ENCODE measurements around the gene FPGS. TPM values are rescaled to one million over a fixed set of nuclear protein-coding genes. Genes with fewer than 3 reads are reported as not detected.
"Not testable (repeated sequence)": the region's sequence is repeated elsewhere in the genome, so short reads cannot be mapped to it uniquely, and the experiment has no call there.

Gene FPGS
- total RNA-seq, 1 donor from 2014 or later: 75.2 TPM

DNA sequence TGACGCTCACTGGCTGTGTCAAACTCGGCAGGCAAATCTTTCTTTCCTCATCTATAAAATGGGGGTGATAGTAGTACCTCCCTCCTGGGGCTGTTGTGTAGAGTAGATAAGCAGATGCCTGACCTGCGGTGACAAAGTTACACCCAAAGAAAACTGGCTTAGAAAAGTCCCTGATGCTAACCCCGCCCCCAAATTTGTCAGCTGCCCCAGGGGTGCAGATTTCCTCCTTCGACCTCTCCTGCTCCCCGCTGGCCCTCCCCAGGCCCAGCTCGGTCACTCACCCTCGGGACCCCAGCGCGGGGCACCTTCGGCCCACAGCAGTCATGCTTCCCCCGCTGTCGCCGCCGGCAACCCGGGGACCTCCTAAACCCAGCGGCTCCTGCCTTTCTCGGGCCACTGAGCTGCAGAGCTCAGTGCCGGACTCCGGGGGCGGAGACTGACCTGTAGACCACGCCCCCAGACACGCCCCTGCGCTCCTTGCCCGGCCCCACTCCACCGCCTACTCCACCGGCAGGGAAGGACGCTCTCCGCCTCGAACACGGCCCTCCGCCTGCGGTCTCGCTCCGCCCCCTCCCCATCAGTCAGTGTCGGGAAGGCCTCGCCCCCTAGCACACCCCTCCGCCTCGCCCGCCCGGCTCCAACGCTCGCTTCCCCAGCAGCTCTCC is 31.6 kb upstream of the FPGS start:
- DNase-seq (ENCODE audit: low read depth): peak; percentile 90

DNA sequence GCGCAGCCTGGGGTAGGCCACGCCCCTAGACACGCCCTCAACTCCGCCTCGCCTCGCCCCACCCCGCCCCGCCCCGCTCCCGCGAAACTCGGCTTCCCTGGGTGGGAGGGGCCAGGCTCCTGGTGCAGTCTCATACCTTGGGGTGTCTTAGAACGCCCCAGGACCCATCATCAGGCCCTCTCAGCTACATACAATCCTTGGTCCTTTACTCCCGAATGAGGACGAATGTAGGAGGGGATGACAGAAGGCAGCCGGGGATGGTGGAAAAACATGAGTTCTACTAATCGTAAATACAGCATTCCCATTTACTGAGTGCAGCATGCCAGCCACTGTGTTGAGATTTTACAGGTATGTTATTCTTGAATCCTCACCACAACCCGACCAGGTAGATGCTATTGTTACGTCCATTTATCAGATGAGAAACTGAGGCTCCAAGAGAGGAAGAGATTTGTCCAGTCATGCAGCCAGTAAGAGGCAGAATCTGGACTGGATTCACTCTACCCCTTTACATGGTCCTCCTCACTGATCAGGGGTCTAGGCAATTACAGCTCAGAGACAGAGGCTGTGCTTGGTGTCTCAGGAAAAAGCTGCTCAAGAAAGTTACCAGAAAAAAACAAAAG is 31.0 kb upstream of the FPGS start:
- peak; percentile 8 for DNase-seq (ENCODE audit: low read depth)

DNA sequence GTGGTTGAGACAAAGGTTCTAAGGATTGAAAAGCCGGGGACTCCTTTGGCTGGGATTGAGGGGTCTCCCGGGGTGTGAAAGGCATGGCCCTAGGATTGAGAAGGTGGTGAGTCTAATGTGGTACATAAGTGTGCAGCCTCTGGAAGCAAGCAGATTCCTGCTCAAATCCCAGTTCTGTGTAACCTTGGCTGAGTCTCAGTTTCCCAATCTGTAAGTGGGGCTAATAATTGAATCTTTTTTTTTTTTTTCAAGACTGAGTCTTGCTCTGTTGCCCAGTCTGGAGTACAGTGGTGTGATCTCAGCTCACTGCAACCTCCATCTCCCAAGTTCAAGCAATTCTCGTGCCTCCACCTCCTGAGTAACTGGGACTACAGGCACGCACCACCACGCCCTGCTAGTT is 30.1 kb upstream of the FPGS start:
- DNase-seq (ENCODE audit: low read depth): no peak

DNA sequence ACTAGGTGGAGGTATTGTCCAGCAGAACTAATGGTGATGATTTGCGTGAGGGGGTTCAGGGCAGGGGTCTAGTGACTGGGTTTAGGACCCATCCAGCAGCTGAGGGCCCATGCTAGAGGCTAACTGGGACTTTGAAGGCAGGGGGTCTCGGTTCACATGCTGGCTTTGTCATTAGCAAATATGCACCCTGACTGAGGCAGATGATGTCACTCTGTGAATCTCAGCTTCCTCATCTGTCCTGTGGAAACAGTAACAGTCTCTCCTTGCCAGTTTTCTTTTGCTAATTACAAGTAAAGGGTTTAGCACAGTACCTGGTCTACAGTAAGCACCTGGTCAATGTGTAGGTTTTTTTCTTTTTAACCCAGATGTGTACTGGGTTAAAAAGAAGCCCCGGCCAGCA is 29.4 kb upstream of the FPGS start:
- no peak for DNase-seq (ENCODE audit: low read depth)

DNA sequence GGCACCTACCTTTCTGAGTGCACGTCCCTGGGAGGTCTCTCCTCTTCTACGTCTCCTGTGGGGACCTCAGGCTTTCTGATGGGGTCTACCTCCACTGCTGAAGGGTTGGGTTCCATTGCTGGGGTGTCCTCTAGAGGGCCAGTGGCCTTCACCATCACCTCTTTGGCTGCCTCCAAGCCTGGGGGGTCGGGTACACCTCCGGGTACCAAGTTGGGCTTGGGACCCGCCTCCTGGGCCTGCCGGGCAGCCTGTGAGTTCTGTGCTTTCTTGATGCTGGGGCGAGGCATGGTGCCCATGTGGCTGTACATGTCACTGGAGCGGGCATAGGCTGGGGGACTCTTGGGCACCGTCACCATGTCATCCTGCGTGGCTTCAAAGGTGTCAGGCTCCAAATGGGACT is 28.7 kb upstream of the FPGS start:
- no peak for DNase-seq (ENCODE audit: low read depth)

DNA sequence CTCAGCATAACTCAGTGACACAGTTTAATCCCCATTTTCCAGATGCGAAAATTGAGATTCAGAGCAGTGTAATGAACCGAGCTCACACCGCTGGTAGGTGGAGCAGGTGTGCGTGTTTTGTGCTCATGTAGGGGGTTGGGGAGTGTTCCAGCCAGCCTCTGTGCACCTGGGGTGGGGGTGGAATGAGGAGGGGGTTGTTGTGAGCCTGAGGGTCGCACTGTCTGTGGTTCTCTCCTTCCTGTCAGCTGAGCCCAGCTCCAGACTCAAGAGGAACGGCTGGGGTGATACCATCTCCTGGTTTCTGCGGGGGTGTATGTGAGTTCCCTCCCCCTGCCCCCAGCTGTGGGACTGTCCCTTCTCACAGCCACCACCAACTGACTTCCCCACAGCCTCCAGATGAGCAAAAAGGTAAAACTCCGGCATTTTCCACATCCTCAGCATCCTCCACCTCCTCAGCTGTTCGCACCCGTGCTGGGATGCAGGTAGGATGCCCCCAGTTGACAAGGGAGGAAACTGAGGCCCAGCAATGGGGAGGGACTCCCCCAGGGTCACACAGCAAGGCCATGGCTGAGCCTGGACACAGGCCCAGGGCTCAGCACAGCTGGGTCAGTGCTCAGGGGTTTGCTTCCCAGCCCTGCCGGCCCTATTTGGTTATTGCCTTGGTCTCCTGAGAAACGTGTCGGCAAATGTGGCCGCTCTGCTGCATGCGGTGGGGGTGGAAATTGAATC is 26.3 kb upstream of the FPGS start:
- DNase-seq (ENCODE audit: low read depth): no peak

DNA sequence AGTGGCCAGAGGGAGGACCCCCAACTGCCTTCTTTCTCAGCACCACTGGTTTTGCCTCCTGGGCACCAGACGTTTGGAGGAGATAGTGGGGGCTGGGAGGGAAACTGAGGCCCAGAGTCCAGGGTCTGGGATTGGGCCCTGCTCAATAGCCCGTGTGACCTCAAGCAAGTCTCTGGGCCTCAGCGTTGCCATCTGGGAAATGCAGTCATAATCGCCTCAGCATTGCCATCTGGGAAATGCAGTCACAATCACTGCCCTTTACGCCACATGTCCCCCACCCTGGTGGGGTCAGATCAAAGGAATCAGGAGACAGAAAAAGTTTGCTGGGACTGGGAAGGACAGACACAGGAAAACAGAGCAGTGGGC is 25.8 kb upstream of the FPGS start:
- no peak for DNase-seq (ENCODE audit: low read depth)

DNA sequence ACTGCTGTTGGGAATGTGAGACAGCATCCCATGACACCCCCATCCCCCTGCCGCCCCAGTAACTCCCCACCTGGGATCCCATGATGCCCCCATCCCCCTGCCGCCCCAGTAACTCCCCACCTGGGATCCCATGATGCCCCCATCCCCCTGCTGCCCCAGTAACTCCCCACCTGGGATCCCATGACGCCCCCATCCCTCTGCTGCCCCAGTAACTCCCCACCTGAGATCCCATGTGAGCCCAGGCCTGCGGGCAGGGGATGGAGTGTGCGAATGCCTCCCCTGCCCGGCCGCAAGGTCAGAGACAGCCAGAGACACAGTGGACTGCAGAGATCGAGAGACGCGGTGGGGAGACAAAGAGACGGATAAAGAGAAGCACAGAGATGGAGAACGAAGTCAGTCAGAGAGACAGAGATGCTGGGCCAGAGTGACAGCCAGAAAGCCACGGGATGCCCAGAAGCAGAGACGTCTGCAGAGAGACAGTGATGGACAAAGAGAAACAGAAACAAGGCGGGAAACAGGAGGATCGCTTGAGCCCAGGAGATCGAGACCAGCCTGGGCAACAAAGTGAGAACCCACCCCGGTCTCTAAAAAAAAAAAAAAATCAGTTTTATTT is 25.2 kb upstream of the FPGS start:
- no peak for DNase-seq (ENCODE audit: low read depth)

DNA sequence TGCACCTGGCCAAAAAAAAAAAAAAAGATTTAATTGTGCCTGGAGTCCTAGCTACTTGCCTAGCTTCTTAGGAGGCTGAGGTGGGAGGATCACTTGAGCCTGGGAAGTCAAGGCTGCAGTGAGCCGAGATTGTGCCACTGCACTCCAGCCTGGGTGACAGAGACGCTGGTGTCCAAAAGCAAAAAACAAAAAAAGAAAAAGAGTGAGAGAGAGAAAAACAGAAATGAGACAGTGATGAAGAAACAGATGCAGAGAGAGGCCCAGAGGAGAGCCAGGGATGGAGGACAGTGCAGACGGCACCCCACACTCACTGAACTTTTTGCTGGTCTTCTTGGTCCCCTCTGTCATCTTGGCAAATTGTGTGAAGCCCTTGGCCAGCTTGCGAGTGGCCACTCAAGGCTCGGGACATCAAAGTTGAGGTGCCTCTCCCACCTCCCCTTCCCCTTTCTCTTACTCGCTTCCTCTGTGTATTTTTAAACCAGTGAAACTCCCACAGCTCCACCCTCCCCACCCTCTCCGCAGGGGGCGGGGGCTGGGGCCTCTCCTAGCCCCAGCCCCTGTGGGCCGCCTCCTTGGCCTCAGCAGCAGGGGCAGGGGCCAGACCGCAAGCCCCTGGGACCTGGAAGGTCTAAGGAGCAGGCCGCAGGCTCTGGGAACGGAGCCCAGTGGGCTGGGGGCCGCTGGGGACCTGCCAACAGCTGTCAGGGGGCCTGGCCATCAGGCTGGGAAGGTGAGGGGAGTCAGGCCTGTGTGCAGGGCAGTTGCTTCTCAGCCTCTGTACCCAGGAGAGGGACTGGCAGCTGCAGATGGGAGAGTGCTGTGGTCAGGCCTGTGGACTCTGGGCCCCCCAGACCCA is 24.2 kb upstream of the FPGS start, which contains the start of gene SH2D3C:
Gene SH2D3C, minus strand, starts transcription at position 387 of the 856 bp plus-strand sequence. Its CDS starts 39 bp downstream, at position 348.
- no peak for DNase-seq (ENCODE audit: low read depth)

DNA sequence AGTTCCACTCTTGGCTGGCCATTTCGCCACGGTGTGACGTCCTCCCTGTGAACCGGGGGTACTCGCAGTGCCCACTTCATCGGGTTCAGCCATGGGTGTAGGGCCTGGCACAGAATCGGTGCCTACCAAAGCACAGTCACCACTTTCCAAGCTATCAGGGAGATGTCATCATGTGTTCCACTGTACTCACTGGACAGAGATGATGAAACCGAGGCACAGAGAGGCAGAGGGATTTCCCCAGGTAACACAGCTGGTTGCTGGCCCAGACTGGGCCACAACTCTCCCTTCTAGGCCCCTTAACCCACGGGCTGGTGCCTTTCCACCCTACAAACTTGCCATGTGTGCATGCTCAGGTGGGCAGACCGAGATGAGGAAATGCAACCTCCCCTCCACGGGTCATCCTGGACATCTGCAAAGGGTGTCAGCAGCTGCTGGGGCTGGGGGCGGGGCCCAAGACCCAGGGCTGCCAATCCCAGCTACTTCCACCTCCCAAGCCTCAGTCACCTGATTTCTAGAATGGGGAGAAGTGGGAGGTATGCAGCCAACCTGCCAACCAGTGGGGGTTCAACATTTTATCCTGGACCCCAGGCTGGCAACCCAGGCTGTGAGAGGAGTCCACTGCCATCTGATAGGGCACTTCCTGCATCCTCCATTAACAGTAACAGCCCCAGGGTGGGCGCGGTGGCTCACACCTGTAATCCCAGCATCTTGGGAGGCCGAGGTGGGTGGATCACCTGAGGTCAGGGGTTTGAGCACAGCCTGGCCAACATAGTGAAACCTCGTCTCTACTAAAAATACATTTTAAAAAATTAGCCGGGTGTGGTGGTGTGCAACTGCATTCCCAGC is 23.3 kb upstream of the FPGS start:
- DNase-seq (ENCODE audit: low read depth): no peak

DNA sequence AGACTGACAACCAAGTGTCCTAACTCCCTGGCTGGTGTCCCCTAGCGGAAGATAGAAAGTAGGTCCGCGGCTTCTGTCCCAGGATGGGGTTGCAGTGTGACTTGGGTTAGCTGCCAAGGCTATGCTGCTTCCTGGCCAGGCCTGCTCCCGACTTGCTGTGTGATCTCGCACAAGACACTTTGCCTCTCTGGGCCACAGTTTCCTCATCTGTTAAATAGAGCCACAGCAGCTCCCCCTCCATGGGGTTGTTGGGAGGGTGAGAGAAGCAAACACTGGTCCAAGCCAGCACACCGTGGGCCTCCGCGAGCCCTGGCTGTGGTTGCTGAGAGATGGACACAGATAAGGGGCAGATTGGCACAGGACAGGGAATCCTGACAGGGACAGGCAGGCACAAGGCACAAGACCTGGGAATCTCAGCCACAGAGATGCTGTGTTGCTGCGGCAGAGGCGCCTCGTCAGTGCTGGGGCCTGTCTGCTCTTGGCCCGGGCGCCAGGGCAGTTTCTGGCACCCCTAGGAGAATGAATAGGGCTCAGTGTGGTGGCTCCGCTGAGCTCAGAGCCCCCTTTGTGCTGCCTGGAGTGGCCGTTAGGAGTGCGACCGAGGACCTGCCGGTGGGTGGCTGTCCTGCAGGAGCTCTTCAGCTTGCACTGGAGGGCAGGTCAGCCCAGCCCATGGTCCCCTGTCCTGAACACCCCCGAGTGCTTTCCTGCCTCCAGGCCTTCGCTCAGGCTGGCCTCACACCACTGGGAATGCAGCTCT is 22.4 kb upstream of the FPGS start:
- no peak for DNase-seq (ENCODE audit: low read depth)

DNA sequence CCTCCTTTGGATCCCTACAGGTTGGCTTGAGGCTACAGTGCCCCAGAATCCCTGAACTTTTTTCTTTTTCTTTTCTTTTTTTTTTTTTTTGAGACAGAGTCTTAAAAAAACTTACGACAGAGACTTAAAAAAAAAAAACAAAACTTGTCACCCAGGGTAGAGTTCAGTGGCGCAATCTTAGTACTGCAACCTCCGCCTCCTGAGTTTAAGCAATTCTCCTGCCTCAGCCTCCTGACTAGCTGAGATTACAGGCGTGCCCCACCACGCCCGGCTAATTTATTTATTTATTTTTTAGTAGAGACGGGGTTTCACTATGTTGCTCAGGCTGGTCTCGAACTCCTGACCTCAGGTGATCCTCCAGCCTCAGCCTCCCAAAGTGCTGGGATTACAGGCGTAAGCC is 21.8 kb upstream of the FPGS start:
- not testable (repeated sequence) for DNase-seq (ENCODE audit: low read depth)

DNA sequence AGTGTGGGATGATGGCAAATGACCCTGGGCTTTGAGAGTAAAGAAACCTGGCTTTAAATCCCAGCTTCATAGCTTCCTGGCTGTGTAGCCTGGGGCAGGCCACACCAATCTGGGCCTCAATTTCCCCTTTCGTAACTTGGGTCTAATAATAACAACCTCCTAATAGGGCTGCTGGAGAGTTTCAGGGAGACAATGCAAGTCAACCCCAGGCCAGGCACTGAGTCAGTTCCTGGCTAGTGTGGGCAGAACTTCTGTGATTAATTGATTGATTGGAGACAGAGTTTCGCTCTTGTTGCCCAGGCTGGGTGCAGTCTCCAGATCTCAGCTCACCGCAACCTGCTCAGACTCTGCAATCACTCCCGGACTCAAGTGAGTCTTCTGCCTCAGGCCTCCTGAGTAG is 20.9 kb upstream of the FPGS start:
- DNase-seq (ENCODE audit: low read depth): no peak

DNA sequence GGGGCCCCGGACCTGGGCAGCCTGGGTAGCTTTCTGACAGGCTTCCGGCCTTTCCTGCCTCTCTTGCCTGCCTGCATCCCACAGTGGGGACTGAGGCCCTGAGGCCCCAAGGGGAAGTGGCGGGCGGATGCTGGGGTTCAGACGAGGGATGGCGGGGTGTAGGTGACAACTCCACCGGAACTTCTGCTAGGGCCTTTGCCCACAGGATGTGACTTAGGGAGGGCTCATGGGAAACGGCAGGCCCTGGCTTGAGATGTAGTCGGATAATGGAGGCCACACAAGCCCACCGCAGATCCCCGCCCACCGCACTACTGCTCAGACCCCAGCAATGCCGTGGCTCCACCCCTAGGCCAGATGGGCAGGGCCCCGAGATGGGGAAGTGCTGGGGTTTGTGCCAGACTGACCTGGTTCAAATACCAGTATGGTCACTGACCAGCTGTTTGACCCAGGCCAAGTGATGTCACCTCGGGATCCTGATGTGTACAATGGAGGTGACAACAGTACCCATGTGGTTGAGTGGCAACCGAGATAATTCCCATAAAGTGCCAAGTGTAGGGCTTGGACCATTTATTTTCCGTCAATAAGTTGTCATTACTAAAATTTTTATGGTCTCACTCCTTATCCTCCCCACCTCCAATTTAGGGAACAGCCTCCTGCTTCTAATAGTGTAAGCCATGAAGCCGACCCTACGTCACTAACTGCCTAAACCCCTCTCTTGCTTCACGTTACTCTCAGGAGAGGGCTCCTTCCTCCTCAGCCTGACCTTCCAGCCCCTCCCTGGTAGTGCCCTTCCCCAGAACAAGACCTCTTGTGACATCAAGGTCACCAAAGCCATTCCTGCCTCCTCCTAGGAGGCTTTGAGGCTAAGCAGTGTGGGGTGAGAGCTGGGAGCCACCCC is 19.3 kb upstream of the FPGS start:
- no peak for DNase-seq (ENCODE audit: low read depth)

DNA sequence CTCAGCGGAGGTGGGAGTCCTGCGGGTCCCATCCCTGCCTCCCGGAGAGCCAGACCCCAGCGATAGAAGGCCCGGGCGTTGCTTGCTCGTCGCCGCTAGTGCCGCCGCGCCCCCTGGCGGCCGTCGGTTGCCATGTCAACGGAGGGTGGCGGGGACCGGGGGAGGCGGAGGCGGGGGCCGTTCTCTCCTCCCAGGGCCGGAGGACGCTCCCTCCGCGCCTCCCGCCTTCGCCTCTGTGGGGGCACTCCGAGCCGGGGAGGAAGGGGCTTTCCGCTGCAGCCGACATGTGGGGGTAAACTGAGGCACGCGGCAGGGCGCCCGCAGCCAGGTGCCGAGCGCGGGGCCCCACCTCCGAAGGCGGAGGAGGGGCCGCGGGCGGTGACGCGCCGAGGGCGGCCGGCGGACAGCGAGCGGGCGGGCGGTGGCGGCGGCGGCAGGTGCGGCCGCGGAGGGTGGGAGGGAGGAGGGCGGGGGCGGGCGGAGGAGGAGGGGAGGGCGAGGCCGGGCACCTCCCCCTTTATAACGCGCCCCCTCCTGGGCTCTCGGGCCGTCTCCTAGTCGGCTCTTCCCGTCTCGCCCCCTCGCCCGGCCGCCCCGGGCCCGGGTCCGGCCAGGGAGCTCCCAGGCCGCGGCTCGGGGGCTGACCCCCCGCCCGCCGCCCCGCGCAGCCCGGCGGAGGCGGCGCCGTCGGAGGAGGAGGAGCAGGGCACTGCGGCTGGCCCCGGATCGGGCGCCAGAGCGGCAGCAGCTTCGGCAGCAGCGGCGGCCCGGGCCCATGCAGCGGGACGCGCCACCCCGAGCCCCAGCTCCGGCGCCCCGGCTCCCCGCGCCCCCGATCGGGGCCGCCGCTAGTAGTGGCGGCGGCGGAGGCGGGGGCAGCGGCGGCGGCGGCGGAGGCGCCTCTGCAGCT is 17.4 kb upstream of the FPGS start:
- peak; percentile 33 for DNase-seq (ENCODE audit: low read depth)

DNA sequence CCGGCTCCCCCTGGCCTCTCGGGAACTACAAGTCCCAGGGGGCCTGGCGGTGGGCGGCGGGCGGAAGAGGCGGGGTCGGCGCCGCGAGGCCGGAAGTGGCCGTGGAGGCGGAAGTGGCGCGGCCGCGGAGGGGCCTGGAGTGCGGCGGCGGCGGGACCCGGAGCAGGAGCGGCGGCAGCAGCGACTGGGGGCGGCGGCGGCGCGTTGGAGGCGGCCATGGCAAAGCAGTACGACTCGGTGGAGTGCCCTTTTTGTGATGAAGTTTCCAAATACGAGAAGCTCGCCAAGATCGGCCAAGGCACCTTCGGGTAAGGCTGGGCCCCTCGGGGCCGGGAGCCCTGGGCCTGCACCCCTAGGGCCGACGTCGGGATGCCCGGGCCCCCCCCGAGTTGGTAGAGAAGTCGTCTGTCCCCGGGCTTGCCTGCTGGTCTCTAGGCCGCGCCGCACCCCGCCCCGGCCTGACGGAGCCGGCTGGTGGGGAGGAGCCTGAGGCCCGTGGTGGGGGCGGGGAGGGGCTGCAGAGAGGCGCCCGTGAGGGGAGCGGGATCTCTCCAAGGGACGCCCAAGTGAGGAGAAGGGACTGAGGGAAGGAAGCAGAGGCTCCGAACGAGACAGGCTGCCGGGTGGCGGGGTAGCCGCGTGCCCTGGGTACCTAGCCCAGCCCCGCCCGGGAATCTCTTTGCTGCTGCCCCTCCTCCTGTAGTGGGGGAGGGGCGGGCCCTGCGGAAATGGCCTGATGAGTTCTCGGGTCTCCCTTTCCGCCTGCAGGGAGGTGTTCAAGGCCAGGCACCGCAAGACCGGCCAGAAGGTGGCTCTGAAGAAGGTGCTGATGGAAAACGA is 16.5 kb upstream of the FPGS start, which contains the start of gene CDK9:
Gene CDK9, plus strand, starts transcription at position 102 of the 840 bp plus-strand sequence. Its CDS starts 115 bp downstream, at position 217.
- DNase-seq (ENCODE audit: low read depth): peak; percentile 49

DNA sequence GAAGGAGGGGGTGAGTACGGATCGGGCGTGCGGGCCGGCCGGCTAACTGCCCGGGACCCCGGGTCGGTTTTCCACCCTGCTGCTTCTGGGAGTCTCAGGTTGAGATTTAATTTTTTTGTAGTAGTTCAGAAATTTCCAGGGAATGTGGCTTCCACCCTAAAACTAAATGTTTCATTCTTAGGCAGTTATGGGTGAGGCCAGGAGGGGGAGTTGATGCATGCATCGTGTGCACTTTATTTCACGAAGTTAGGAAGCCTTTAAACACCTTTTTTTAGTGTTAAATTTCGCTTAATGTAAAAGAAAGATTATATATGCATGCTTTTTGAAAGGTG is 15.9 kb upstream of the FPGS start:
- DNase-seq (ENCODE audit: low read depth): no peak
